GM18520 (cell line): Measurements from ENCODE around the gene MICA.
"Not testable (repeated sequence)": the region's sequence is repeated elsewhere in the genome, so short reads cannot be mapped to it uniquely, and the experiment has no call there.

Experiments used
- ATAC-seq: cut with Tn5 transposase; IDR thresholded peaks from one replicate; pipeline ENCODE4 v1.9.1; 2021; ENCODE audit not compliant: unreplicated experiment

The MICA gene

DNA sequence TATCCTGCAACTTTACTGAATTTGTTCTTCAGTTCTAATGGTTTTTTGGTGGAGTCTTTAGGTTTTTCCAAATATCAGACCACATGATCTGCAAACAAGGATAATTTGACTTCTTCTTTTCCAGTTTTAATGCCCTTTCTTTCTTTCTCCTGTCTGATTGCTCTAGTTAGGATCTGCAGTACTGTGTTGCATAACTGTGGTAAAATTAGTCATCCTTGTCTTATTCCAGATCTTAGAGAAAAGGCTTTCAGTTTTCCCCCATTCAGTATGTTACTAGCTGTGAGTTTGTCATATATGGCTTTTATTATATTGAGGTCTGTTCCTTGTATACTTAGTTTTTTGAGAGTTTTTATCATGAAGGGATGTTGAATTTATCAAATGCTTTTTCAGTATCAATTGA, 4.3 kb downstream of the MICA start:
- no peak for ATAC-seq

DNA sequence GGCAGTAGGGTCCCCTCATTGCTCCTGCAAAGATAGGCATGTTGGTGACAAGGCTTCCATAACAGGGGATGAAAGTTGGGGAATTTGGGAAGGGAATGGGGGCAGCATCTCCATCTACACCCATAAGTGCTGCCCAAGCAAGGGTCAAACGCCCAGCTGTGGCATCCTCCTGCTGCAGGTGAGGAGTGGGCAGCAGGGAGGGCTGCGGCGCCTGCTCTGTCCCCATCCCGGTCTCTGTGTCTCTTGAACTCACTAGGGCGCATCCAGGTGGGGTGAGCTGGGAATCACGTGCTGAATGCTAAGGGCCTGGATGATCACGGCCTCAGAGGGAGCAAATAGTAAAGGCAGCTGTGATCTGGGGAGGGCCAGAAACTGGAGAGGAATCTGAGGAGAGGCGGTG, 9.1 kb downstream of the MICA start:
- no peak for ATAC-seq

DNA sequence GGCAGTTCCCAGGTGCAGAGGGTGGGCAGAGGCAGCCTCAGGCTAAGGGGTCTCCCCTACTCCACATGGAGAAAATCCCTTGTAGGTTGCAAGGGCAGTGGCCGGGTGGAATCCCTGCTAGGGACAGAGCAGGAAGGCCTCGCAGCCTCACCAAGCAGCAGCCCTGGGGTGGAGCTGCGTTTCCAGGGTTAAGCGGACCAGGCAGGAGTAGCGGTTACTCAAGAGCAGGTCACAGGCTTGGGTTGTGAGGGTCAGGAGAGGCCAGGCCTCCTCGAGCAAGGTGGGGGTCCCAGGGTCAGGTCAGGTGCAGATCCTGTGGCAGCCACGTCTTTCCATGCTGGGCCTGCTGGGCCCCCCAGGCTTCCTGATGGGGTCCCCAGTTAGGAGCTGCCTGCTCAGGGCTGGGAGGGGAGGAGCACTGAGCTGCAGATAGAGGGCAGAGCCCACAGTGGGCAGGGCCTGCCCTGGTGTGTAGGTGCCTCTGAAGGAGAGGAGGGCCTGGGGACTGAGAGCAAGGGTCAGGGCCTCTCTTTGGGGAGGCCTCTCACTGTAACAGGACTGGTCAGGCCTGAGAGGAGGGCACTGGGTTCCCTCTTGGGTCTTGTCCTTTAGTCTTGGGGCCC, 10.9 kb downstream of the MICA start:
- ATAC-seq = not testable (repeated sequence)

DNA sequence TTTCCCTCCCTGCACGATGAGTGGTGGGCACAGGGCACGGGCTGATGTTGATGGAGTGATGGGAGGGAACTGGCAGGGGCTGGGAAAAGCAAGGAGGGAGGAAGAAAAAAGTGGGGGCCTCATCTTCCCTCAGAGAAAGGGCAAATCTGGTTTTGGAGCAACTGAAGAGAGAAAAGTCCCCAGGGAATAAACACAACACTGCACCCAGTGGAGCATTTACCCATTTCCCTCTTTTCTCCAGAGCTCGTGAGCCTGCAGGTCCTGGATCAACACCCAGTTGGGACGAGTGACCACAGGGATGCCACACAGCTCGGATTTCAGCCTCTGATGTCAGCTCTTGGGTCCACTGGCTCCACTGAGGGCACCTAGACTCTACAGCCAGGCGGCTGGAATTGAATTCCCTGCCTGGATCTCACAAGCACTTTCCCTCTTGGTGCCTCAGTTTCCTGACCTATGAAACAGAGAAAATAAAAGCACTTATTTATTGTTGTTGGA, 11.4 kb downstream of the MICA start:
- ATAC-seq = no peak

DNA sequence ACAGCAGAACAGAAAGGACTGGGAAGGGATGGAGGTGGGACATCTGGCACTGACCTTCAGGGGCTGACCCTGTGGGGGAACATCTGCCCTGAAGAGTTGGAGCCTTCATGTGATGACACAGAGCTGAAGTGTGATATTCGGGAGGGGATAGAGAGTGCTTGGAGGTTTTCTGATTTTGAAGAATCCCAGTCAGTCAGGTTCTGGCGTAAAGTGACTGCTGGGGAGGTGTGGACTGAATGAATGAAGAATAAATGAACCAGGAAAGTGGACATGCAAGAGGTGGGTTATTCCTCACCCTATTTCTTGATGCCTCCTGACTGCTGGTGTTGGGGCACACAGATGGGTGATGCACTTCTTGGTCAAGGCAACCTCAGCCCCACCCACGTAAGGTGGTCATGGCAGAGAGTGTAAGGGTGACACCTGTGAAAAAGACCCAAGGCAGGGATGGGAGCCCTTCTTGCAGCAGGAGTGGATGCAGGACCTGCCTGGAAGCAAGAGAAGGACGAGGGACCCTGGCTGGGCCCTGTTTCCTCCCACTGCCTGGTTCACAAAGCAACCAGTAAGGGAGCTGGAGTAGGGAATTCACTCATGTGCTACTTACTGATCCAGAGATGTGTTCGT, 13.1 kb downstream of the MICA start:
- ATAC-seq = no peak

DNA sequence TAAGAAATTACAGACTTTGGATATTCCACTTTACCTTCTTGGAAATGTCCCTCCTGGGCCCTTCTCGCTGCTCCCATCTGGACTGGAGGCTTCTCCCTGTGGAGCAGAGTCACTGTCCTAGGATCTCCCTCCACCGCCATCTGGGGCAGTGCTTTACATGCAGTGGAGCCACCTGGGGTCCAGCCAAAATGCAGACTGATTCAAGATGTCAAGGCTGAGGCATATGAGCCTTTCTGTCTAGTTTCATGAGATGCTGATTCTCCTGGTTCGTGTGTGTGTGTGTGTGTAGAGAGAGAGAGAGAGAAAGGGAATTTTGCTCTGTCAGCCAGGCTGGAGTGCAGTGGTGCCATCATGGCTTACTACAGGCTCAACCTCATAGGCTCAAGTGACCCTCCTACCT, 14.9 kb downstream of the MICA start:
- ATAC-seq = no peak

DNA sequence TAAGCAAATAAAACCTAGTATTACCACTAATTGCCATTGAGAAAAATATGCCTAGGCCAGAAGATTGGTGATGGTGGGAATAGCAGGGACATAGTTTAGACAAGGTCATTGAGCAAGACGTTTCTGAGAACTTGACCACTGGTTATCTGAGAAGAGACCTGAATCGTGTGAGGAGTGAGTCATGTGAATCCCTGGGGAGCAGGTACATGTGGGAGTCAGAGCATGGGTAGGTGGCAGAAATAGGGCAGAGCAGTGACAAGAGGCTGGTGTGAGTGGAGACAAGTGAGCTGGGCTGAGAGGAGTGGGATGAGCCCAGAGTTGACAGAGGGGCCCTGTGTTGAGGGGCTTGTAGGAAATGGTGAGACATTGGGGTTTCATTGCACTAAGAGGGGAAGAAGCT, 16.4 kb downstream of the MICA start:
- no peak for ATAC-seq

DNA sequence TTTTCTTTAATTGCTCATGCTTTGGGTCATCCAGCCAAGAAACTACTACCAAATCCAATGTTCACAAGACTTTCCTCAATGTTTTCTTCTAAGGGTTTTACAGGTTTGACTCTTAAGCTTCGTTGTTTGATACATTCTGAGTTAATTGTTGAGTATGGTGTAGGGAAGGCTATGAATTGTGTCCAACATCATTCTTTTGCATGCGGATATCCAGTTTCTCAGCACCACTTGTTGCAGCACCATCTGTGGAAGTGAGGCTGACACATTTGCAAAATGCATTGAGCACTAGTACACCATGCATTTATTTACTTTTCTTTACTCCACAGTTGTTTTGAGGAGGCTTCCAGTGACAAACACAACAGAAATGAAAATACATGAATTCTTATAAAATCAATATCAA, 17.2 kb downstream of the MICA start:
- ATAC-seq = no peak

DNA sequence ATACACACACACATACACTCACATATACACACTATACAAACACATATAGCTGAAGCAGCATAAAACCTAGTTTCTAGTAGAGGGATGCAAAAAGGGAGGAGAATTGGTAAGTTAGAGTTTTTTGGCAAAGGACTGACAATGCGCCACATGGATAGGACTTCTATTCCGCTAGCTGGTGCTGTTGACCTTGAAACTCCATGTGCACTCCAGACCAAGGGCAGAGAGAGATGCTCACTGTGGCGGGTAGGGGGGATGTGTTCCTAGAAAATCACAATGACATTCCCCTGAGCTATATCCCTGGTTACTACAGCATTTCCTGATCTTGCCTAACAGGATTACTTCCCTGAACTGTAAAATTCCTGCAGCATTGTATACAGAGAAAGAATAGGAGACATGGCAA, 19.2 kb downstream of the MICA start:
- no peak for ATAC-seq

DNA sequence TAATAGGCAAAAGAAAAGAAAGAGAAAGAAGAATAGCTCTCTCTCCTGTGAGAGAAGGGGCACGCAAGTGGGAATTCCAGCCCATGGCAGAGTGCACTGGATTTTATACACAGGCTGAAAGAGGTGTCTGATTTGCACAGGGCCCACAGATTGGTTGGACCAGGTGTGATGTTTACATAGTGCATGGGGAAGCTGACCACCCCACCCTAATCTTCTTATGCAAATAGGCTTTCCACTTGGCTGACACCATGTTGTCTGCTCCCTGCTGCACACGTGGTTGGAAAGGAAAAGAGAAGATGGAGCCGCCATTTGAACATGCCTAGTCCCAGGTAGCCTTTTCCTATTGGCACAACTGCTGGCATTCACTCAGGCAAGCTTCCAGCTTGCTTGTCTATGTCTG, 20.2 kb downstream of the MICA start:
- ATAC-seq = no peak

DNA sequence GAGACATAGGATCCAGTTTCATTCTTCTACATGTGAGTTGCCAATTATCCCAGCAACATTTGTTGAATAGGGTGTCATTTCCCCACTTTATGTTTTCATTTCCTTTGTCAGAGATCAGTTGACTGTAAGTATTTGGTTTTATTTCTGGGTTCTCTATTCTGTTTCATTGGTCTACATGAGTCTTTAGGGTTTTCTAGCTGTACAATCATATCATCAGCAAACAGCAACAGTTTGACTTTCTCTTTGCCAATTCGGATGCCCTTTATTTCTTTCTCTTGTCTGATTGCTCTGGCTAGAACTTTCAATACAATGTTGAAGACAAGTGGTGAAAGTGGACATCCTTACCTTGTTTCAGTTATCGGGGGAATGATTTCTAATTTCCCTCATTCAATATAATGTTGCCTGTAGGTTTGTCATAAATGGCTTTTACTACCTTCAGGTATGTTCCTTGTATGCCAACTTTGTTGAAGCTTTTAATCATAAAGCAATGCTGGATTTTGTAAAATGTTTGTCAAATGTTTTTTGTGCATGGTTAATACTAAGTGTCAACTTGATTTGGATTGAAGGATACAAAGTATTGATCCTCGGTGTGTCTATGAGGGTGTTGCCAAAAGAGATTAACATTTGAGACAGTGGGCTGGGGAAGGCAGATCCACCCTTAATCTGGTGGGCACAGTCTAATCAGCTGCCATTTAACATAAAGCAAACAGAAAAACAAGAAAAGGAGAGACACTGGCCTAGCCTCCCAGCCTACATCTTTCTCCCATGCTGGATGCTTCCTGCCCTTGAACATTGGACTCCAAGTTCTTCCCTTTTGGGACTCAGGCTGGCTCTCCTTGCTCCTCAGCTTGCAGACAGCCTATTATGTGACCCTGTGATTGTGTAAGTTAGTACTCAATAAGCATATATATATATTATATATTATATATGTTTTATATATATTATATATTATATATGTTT, 23.3 kb downstream of the MICA start:
- no peak for ATAC-seq

DNA sequence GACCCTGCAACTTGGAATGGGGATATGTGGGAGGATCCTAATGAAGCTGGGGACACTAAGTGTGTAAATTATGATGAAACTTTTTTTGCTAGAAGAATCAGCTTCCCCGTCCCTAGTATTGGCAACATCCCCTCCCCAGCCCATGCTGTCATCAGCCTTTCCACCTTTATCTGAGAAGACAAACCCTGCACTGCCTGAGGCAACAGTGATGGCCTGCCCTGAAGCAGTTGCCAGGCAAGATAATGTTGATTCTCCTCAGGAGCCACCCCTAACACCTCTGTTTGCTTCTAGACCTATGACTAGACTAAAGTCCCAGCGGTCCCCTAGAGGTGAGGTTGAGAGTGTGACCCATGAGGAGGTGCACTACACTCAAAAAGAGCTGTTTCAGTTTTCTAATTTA, 27.1 kb downstream of the MICA start:
- ATAC-seq = no peak

DNA sequence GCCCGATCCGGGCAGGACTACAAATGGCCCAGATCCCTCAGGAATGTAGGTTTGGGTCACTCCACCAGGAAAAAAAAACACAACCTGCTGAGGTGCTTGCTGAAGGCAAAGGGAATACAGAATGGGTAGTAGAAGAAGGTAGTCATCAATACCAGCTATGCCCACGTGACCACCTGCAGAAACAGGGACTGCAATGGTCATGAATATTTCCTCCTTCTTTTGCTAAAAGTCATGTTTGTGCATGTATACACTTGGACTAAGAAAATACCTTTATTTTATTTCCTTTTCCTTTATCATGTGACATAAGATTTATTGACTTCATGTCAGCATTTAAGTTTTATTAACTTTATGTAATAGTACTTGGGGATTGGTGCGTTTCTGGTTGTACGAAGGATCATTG, 31.7 kb downstream of the MICA start:
- not testable (repeated sequence) for ATAC-seq

DNA sequence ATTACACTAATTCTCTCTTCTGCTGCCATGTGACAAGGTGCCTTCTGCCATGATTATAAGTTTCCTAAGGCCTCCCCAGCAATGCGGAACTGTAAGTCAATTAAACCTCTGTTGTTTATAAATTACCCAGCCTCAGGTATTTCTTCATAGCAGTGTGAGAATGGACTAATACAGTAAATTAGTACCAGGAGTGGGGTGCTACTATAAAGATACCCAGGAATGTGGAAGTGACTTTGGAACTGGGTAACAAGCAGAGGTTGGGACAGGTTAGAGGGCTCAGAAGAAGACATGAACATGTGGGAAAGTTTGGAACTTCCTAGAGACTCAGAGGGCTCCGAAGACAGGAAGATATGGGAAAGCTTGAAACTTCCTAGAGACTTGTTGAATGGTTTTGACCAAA, 34.8 kb downstream of the MICA start:
- no peak for ATAC-seq

DNA sequence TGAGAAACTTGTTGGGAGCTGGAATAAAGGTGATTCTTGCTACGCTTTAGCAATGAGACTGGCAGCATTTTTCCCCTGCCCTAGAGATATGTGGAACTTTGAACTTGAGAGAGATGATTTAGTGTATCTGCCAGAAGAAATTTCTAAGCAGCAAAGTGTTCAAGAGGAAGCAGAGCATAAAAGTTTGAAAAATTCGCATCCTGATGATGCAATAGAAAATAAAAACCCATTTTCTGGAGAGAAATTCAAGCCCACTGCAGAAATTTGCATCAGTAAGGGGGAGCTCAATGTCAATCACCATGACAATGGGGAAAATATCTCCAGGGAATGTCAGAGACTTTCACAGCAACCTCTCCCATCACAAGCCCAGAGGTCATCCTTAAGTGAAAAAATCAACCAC, 35.3 kb downstream of the MICA start:
- ATAC-seq = no peak

DNA sequence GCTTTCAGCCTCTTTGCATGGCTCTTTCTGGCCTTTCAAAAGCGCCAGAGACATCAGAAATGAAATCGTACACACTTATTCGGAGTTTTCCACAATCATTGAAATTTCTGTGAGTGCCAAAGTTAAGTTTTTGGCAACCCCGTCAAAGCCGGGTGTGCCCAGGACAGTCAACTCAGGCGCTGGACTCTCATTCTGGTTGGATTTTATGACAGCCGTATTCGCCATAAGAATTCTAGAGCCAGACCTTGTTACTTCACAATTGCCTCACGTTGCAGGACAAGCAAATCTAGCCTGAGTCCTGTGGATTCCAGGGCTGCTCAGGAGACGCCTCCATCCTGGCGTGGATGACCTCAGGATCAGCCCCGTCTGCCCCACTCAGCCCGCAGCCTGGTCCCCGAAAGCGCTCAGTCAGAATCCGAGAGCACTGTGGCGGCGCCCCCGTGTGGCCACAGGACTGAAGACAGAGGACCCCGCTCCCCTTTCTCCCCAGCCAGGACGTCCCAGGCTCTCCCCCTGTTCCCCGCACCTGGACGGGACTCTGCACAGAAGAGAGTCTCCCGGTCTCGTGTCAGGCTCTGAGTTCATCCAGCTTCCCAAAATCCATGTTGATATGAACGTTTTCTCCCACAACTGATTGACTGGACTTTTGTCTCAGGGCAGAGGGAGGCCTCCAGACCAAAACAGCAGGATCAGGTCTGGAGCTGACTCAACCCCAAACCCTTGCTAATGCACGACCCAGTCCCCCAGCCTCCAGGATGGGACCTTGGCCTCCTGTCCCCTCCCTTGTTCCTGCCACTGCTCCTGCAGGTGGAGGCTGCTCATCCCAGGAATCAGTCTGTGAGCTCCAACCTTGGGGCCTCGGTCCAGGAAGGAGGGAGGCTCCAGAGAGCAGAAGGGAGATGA, 38.2 kb downstream of the MICA start:
- ATAC-seq = no peak

DNA sequence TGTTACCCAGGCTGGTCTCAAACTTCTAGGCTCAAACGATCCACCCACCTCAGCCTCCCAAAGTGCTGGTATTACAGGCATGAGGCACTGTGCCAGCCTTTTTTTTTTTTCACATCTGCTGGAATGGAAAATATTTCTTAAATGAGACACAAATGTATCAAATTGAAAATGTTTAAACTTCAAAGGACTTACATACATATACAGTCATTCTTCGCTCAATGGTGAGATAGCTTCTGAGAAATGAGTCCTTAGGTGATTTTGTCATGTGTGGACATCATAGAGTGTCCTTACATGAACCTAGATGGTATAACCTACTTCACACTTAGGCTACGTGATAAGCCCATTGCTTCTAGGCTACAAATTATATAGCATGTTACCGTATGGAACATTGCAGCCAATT, 43.1 kb downstream of the MICA start:
- no peak for ATAC-seq

DNA sequence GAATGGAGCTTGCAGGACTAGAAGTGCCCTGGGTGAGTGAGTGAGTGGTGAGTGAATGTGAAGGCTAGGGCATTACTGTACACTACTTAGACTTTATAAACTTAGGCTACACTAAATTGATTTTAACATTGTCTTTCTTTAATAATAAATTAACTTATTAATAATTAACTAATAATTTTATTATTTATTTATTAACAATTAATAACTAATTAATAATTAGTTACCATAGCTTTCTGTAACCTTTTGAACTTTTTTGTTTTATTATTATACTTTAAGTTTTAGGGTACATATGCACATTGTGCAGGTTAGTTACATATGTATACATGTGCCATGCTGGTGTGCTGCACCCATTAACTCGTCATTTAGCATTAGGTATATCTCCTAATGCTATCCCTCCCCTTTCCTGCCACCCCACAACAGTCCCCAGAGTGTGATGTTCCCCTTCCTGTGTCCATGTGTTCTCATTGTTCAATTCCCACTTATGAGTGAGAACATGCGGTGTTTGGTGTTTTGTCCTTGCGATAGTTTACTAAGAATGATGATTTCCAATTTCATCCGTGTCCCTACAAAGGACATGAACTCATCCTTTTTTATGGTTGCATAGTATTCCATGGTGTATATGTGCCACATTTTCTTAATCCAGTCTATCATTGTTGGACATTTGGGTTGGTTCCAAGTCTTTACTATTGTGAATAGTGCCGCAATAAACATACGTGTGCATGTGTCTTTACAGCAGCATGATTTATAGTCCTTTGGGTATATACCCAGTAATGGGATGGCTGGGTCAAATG, 43.8 kb downstream of the MICA start:
- ATAC-seq = not testable (repeated sequence)

DNA sequence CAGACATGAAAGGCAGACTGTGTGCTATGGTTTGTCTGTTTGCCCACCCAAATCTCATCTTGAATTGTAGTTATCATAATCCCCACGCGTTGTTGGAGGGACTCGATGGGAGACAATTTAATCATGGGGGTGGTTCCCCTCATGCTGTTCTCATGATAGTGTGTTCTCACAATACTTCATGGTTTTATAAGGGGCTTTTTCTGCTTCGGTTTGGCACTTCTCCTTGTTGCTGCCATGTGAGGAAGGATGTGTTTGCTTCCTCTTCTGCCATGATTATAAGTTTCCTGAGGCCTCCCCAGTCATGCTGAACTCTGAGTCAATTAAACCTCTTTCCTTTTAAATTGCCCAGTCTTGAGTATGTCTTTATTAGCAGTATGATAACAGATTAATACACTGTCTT, 47.4 kb downstream of the MICA start:
- ATAC-seq = no peak

DNA sequence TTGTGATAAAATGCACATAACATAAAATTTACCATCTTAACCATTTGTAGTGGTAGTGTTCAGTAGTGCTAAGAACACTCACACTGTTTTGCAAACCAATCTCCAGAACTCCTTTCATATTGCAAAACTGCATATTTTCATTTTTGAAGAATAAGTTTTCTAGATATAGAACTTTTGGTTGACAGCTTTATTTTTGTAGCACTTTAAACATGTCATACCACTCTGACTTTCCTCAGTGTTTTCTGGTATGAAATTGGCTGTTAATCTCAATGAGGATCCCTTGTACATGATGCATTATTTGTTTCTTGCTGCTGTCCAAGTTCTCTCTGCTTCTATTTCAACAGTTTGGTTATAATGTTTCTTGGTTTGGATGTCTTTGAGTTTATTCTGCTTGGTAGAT, 49.5 kb downstream of the MICA start:
- no peak for ATAC-seq
